AG09309 (cell line): ENCODE data around the gene CDH12.

Experiments
- DNase-seq: peaks from one replicate; pipeline ENCODE4 v3.0.0-alpha.2; 2010; ENCODE audit warnings: low read depth
- H3K4me3 ChIP-seq: 2 replicates; pipeline ENCODE4 v1.5.1; 2011; ENCODE audit warnings: mild to moderate bottlenecking, low read depth, low read length, moderate library complexity; ENCODE audit not compliant: control insufficient read depth
- TF ChIP-seq, protein P1 (sequence below): IDR thresholded peaks from 2 replicates; pipeline ENCODE4 v1.5.1; 2011; ENCODE audit warnings: mild to moderate bottlenecking, low read depth, low read length, inconsistent platforms; ENCODE audit not compliant: insufficient read depth, control insufficient read depth; ENCODE audit errors: missing control alignments

CDH12 gene

DNA sequence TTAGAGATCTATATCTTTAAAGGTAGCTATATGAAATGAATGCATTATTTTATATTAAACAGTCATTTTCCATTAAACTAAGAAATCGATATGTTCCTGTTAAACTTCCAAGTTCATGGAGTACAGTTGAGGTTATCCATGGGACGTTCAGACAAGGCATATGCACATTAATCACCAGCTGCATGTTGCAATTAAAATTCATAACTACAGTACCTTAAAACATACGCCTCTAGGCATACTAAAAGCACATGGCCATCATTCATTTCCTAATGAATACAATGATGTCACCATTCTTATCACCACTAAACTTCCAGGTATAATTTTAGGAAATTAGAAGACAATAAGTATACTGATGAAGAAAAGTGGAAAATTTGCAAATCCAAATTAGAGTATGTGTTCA, 174.3 kb downstream of the CDH12 start:
- TF ChIP-seq, protein P1, sequence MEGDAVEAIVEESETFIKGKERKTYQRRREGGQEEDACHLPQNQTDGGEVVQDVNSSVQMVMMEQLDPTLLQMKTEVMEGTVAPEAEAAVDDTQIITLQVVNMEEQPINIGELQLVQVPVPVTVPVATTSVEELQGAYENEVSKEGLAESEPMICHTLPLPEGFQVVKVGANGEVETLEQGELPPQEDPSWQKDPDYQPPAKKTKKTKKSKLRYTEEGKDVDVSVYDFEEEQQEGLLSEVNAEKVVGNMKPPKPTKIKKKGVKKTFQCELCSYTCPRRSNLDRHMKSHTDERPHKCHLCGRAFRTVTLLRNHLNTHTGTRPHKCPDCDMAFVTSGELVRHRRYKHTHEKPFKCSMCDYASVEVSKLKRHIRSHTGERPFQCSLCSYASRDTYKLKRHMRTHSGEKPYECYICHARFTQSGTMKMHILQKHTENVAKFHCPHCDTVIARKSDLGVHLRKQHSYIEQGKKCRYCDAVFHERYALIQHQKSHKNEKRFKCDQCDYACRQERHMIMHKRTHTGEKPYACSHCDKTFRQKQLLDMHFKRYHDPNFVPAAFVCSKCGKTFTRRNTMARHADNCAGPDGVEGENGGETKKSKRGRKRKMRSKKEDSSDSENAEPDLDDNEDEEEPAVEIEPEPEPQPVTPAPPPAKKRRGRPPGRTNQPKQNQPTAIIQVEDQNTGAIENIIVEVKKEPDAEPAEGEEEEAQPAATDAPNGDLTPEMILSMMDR, result no peak
- no peak overlapping the region for H3K4me3 ChIP-seq
- DNase-seq, result no peak

DNA sequence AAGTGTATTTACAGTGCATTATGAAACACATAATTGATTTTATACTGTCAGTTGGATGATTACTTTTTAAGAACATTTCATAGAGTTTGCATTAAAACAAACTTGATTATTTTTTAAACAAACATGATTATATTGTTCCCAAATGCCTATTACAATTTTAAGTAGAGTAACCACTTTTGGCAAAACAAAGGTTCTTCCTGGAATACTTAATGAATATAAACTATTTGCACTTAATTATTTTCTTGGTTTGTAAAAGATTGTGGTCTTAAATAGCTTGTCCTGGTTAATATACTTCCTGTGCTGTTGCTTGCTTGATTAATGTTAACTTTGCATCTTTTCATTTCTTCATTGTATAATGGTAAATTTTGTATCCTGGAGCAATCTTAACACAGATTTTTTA, 180.0 kb downstream of the CDH12 start:
- TF ChIP-seq, protein P1, result no peak
- DNase-seq, result no peak

DNA sequence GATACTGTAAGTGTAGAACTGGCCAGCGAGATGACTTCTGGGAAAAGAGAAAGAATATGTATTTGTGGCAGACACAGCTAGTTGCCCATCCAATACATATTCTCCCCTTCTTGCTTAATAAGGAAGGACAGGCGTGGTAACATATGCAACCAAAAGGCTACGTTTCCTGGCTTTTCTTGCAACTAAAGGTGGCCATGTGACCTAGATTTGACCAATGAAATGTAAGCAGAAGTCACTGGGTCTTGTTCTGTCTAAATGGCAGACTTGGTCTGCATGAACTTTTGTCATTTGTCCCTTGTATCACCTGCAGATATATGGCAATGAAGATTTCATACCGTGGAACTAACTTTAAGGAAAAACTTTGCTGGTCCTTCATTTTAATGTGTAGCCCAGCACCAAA, 183.8 kb downstream of the CDH12 start:
- TF ChIP-seq, protein P1, result no peak
- no peak for DNase-seq
- H3K4me3 ChIP-seq, result no peak overlapping the region

More for the DNA sequence above, 180.0 kb downstream of the CDH12 start:
- no peak overlapping the region for H3K4me3 ChIP-seq

DNA sequence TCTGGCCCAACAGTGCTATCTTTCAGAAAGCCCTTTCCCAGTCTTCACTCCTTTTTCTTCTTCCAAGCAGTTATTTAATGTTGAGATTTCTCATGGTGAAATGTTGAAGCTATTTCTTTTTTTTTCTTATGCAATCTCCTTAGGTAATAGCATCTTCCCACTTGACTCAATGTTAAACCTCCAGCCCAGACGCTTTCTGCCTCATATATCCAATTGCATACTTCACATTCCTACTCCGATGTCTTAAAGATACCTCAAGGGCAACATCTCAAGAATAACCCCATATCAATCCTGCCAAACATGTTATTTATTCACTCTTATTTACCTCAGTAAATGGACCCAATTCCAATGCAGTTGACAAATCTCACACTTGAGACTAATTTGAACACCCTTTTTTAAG, 187.3 kb downstream of the CDH12 start:
- H3K4me3 ChIP-seq, result no peak overlapping the region
- TF ChIP-seq, protein P1, result no peak
- DNase-seq, result no peak

DNA sequence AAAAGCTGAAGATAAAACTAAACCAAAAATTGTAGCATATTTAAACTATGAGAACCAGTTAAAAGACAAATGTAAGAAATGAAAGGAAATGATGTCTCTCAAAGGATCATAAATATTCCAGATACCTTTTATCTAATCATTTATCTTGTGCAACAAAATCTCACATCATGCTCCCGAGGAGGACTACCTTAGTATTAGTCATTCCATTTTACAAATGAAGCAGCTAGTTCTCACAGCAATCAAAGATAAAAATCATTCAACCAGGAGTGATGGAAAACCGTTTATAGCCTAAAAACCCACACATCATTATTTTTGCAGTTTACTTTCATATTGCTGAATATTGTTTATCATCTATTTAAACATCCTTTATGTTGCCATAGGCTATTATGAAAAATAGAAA, 190.0 kb downstream of the CDH12 start:
- TF ChIP-seq, protein P1, result no peak
- DNase-seq, result no peak
- H3K4me3 ChIP-seq, result no peak overlapping the region

DNA sequence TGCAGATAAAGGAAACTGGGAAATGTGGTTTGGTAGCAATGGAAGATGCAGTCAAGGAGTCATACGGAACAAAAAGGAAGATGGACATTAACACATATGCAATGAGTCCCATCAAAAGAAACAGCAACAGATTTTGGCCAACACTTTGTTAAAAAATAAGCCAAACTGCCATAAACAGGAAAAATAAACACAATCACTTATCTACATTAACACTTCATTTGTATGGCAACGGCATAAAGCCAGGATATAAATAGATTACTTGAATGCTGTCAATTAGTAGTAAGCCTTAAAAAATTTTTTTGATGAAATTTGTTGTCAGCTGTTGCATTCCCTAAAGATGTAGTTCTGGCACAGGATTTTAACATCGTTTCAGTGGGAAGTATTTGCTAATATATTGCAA, 190.8 kb downstream of the CDH12 start:
- no peak for DNase-seq
- TF ChIP-seq, protein P1, result no peak
- H3K4me3 ChIP-seq, result no peak overlapping the region

DNA sequence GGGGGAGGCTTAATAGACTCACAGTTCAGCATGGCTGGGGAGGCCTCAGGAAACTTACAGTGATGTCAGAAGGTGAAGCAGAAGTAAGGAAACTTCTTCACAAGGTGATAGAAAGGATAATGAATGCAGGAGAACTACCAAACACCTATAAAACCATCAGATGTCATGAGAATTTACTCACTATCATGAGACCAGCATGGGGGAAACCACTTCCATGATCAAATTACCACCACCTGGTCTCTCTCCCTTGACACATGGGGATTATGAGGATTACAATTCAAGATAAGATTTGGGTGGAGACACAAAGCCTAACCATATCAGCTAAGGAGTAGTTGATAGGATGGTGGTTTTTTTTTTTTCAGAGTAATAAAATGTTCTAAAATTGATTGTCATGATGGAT, 201.8 kb downstream of the CDH12 start:
- H3K4me3 ChIP-seq, result no peak overlapping the region
- TF ChIP-seq, protein P1, result no peak
- DNase-seq, result no peak
